ENCODE measurements around the gene TCL1B.

Gene TCL1B

GRCh38 chr14:95685978-95686922 lies at the start of gene TCL1B:
Gene TCL1B (plus strand): TSS chr14:95686426. CDS start chr14:95686468, 42 bp downstream.
- DNase-seq, result peak; percentile 89

- DNase-seq, result no peak
Measured at GRCh38 chr14:95644981-95645380, 41.2 kb upstream of the TCL1B start.

GRCh38 chr14:95645389-95645996 lies 40.7 kb upstream of the TCL1B start:
- DNase-seq, result no peak

GRCh38 chr14:95647926-95648325 lies 38.3 kb upstream of the TCL1B start:
- no peak for DNase-seq

- DNase-seq, result peak; percentile 96
Measured at GRCh38 chr14:95649230-95649629, 37.0 kb upstream of the TCL1B start.

GRCh38 chr14:95651028-95651427 lies 35.2 kb upstream of the TCL1B start:
- no peak for DNase-seq

GRCh38 chr14:95651821-95652583 lies 34.2 kb upstream of the TCL1B start:
- peak; percentile 24 for DNase-seq

- no peak for DNase-seq
Measured at GRCh38 chr14:95652690-95653089, 33.5 kb upstream of the TCL1B start.

- no peak for DNase-seq
Measured at GRCh38 chr14:95655461-95655860, 30.8 kb upstream of the TCL1B start.

GRCh38 chr14:95656634-95657033 lies 29.6 kb upstream of the TCL1B start:
- no peak for DNase-seq

- no peak for DNase-seq
Measured at GRCh38 chr14:95657454-95657853, 28.8 kb upstream of the TCL1B start.

GRCh38 chr14:95659293-95659989 lies 26.8 kb upstream of the TCL1B start:
- no peak for DNase-seq

GRCh38 chr14:95659990-95660385 lies 26.2 kb upstream of the TCL1B start:
- DNase-seq, result no peak

- no peak for DNase-seq
Measured at GRCh38 chr14:95660651-95661515, 25.3 kb upstream of the TCL1B start.

- DNase-seq, result no peak
Measured at GRCh38 chr14:95662376-95663186, 23.6 kb upstream of the TCL1B start.

- DNase-seq, result no peak
Measured at GRCh38 chr14:95663226-95663797, 22.9 kb upstream of the TCL1B start.

- DNase-seq, result peak; percentile 67
Measured at GRCh38 chr14:95664066-95664465, 22.2 kb upstream of the TCL1B start.

- peak; percentile 84 for DNase-seq
Measured at GRCh38 chr14:95664546-95664945, 21.7 kb upstream of the TCL1B start.

- peak; percentile 51 for DNase-seq
Measured at GRCh38 chr14:95665530-95665929, 20.7 kb upstream of the TCL1B start.

GRCh38 chr14:95666450-95666849 lies 19.8 kb upstream of the TCL1B start:
- no peak for DNase-seq
